GM12878 (cell line): ENCODE measurements around the gene TRIP11. TPM values are rescaled to one million over a fixed set of nuclear protein-coding genes. Genes with fewer than 3 reads are reported as not detected.

Experiments
- ATAC-seq: fragments of 200-7000 bp; cut with Tn5 transposase; 3 replicates; pipeline ENCODE4 v1.9.1; 2020; ENCODE audit warnings: mild to moderate bottlenecking, moderate library complexity
- BruUV-seq: library from RNA; stranded (reverse); fragments of 400-500 nt; replicated peaks from 2 replicates; lab custom pipeline; 2021; lab: Mats Ljungman, UMichigan
- CTCF ChIA-PET: fragments of 300-600 bp; sonication (Branson Sonifier 250); formaldehyde crosslinking; extraction: SDS; loops from one replicate; lab custom pipeline; 2021; ENCODE audit warnings: inconsistent platforms; lab: Yijun Ruan, JAX
- POLR2A ChIA-PET: fragments of 350-600 bp; formaldehyde crosslinking; extraction: SDS; loops from one replicate; lab custom pipeline; 2021; ENCODE audit warnings: inconsistent platforms; lab: Charles Lee
- RAD21 ChIA-PET: fragments of 300-600 bp; sonication (Branson Sonifier 250); formaldehyde crosslinking; loops from one replicate; lab custom pipeline; 2023; ENCODE audit warnings: antibody characterized with exemption; ENCODE audit not compliant: unreplicated experiment; lab: Charles Lee
- SMC1A ChIA-PET: fragments of 300-600 bp; sonication (Branson Sonifier 250); formaldehyde crosslinking; loops from one replicate; lab custom pipeline; 2023; ENCODE audit not compliant: unreplicated experiment, uncharacterized antibody; lab: Charles Lee
- DNase-seq: peaks from one replicate; pipeline ENCODE4 v3.0.0-alpha.2; 2011; ENCODE audit warnings: low read depth, low spot score
- FAIRE-seq: peaks from 3 replicates; lab custom pipeline; 2011; peaks lifted over from hg19 to GRCh38; lab: Jason Lieb, UNC
- H2AFZ ChIP-seq: 2 replicates; pipeline ENCODE4 v1.6.0; 2011; ENCODE audit warnings: low read depth, low read length, control low read depth; ENCODE audit not compliant: control insufficient read depth
- H3K27ac ChIP-seq: 2 replicates; pipeline ENCODE4 v1.5.1; 2011; ENCODE audit warnings: control low read depth; ENCODE audit not compliant: control insufficient read depth, insufficient read depth
- H3K27me3 ChIP-seq, 2 experiments: replicated peaks in 1 of 2; 2 replicates each; pipeline versions ENCODE4 v1.6.0 to v1.6.1; 2011; ENCODE audit warnings: low read length in 1 of 2; ENCODE audit not compliant: control insufficient read depth in 2 of 2, insufficient read depth in 2 of 2
- H3K36me3 ChIP-seq, 2 experiments: 2 replicates each; pipeline ENCODE4 v1.5.1; 2011; ENCODE audit warnings: low read length in 1 of 2; ENCODE audit not compliant: control insufficient read depth in 2 of 2, insufficient read depth in 2 of 2
- H3K4me1 ChIP-seq: 2 replicates; pipeline ENCODE4 v1.6.1; 2011; ENCODE audit warnings: mild to moderate bottlenecking, low read length, moderate library complexity, mixed read lengths; ENCODE audit not compliant: control insufficient read depth, insufficient read depth
- H3K4me2 ChIP-seq: 2 replicates; pipeline ENCODE4 v1.6.0; 2011; ENCODE audit warnings: control low read depth; ENCODE audit not compliant: control insufficient read depth, insufficient read depth
- H3K4me3 ChIP-seq: fragments of 200-600 bp; sonication (generic); 2 replicates; pipeline ENCODE4 v1.5.1; 2016
- H3K79me2 ChIP-seq: 2 replicates; pipeline ENCODE4 v1.6.0; 2011; ENCODE audit warnings: low read length; ENCODE audit not compliant: control insufficient read depth, insufficient read depth
- H3K9ac ChIP-seq: 2 replicates; pipeline ENCODE4 v1.8.0; 2011; ENCODE audit warnings: low read length, control low read depth, mixed read lengths; ENCODE audit not compliant: control insufficient read depth, insufficient read depth
- H3K9me3 ChIP-seq: replicated peaks from 3 replicates; pipeline ENCODE4 v1.5.1; 2011; ENCODE audit warnings: mild to moderate bottlenecking, low read length; ENCODE audit not compliant: control insufficient read depth, insufficient read depth
- H4K20me1 ChIP-seq: 2 replicates; pipeline ENCODE4 v1.6.0; 2011; ENCODE audit not compliant: control insufficient read depth, insufficient read depth
- ATF7 ChIP-seq: fragments of 450-650 bp; IDR thresholded peaks from 2 replicates; pipeline ENCODE4 v1.6.1; 2016; ENCODE audit warnings: low read depth, mild to moderate bottlenecking
- CHD2 ChIP-seq: IDR thresholded peaks from 2 replicates; pipeline ENCODE4 v1.6.1; 2011; ENCODE audit warnings: low read depth, low read length, improper control_type of control experiment, borderline replicate concordance
- CREB1 ChIP-seq: IDR thresholded peaks from 2 replicates; pipeline ENCODE4 v1.6.1; 2012; ENCODE audit warnings: low read depth, mild to moderate bottlenecking, inconsistent platforms
- IRF4 ChIP-seq: IDR thresholded peaks from 2 replicates; pipeline ENCODE4 v1.6.1; 2011; ENCODE audit warnings: low read depth, low read length
- LARP7 ChIP-seq: fragments of 450-650 bp; IDR thresholded peaks from 2 replicates; pipeline ENCODE4 v1.6.1; 2017; ENCODE audit warnings: mild to moderate bottlenecking
- NBN ChIP-seq: fragments of 450-650 bp; IDR thresholded peaks from 2 replicates; pipeline ENCODE4 v1.6.1; 2016
- RFX5 ChIP-seq: IDR thresholded peaks from 2 replicates; pipeline ENCODE4 v1.6.1; 2011; ENCODE audit warnings: low read depth, low read length, improper control_type of control experiment
- SIX5 ChIP-seq: IDR thresholded peaks from 2 replicates; pipeline ENCODE4 v1.6.1; 2011; ENCODE audit warnings: mild to moderate bottlenecking, low read depth, low read length, moderate library complexity; ENCODE audit not compliant: severe bottlenecking
- SRF ChIP-seq, 2 experiments: IDR thresholded peaks; 2 replicates each; pipeline ENCODE4 v1.6.1; 2011; ENCODE audit warnings: low read depth in 2 of 2, low read length in 2 of 2, mild to moderate bottlenecking in 1 of 2, moderate library complexity in 1 of 2
- TBL1XR1 ChIP-seq: IDR thresholded peaks from 2 replicates; pipeline ENCODE4 v1.6.1; 2012; ENCODE audit warnings: low read depth, low read length, improper control_type of control experiment
- ZNF207 ChIP-seq: fragments of 450-650 bp; IDR thresholded peaks from 2 replicates; pipeline ENCODE4 v1.6.1; 2014; ENCODE audit warnings: antibody characterized with exemption, mild to moderate bottlenecking, borderline replicate concordance
- ZNF24 ChIP-seq: fragments of 450-650 bp; IDR thresholded peaks from 2 replicates; pipeline ENCODE4 v1.6.1; 2017; ENCODE audit warnings: antibody characterized with exemption, mild to moderate bottlenecking
- WGBS: methylation state at CpG from one replicate; pipeline ENCODE4 v1.1.6; 2016; ENCODE audit warnings: low lambda C conversion rate; ENCODE audit not compliant: insufficient replicate concordance, insufficient coverage; ENCODE audit errors: missing lambda C conversion rate; 5-methylcytosine and 5-hydroxymethylcytosine counted together
- in situ Hi-C: fragments of 300-500 bp; cut with MboI; formaldehyde crosslinking; loops from 9 replicates; pipeline ENCODE4 v1.14.3; 2018; ENCODE audit warnings: mixed read lengths
- intact Hi-C: fragments of 100-400 bp; cut with micrococcal nuclease; formaldehyde crosslinking; loops from one replicate; pipeline ENCODE4 v1.14.2; 2022; ENCODE audit not compliant: unreplicated experiment
- polyA plus RNA-seq, 11 experiments: library from polyadenylated mRNA; depleted of rRNA in 4 of 11; unstranded in 6 of 11; stranded (reverse) in 5 of 11; fragments of >200 nt; fragmentation: Nextera tagmentation in 4 of 11; fragmentation: Illumina TruSeq in 1 of 11; extraction: Ambion mirVana in 4 of 11; extraction: Trizol in 1 of 11; gene quantifications; 1 replicate in 1 of 11; 2 replicates in 10 of 11; pipeline versions ENCODE4 v1.2.1 to v1.2.3, GENCODE V29; 2011 to 2016; ENCODE audit warnings: inconsistent platforms in 2 of 11, missing spikeins in 2 of 11, low read depth in 1 of 11
- total RNA-seq, 4 experiments: library from RNA; depleted of rRNA in 3 of 4; stranded (reverse); fragments of >200 nt in 3 of 4; fragmentation: Illumina TruSeq in 1 of 4; extraction: Trizol in 1 of 4; gene quantifications; 2 replicates each; pipeline versions ENCODE4 v1.2.1 to v1.2.3, GENCODE V29; 2013 to 2021
- TF ChIP-seq, protein P1 (sequence below): fragments of 450-650 bp; IDR thresholded peaks from 2 replicates; pipeline ENCODE4 v1.6.1; 2016; ENCODE audit warnings: mild to moderate bottlenecking
- TF ChIP-seq, protein P2 (sequence below): fragments of 450-650 bp; formaldehyde crosslinking; IDR thresholded peaks from 2 replicates; pipeline ENCODE4 v1.4.0; 2022; ENCODE audit warnings: mild to moderate bottlenecking, moderate library complexity
- TF ChIP-seq, protein P3 (sequence below): fragments of 450-650 bp; IDR thresholded peaks from 2 replicates; pipeline ENCODE4 v1.6.1; 2017; ENCODE audit warnings: borderline replicate concordance
- TF ChIP-seq, protein P4 (sequence below): IDR thresholded peaks from 2 replicates; pipeline ENCODE4 v1.6.1; 2012; ENCODE audit warnings: mild to moderate bottlenecking, low read depth, low read length
- TF ChIP-seq, protein P5 (sequence below): IDR thresholded peaks from 2 replicates; pipeline ENCODE4 v1.6.1; 2011; ENCODE audit warnings: low read depth, mild to moderate bottlenecking, low read length, moderate library complexity, borderline replicate concordance; ENCODE audit errors: extremely low read depth

TRIP11 gene
- total and polyA plus RNA-seq, 10 of the 15 experiments (the other 5 are each of a cell fraction or from before 2014, with no cell fraction given) = 5.3 to 46.1 (median 19.9) TPM

DNA sequence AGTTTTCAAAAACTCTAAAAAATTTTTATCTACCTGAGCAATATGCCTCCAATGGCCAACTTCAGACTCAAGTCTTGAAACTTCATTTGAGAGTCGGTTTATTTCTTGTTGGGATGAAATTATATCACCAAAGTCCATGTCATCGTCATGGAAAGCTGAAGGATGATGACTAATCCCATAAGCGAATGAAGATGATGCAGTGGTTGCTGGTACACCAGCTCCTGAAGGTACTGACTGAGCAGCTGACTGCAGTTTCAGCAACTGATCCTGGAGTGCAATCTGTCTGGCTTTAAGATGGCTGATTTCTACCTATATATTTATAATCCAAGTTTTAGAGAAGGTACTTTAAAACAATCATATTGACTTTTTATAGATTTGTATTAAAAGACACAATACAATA lies 18.3 kb downstream of the TRIP11 start:
- ChIA-PET SMC1A (no interaction called here), RAD21 (no interaction called here), CTCF (interaction anchor here (1.0 kb wide), 1 partner anchor 25 kb away, joined by 4 read pairs; no protein-coding TSS in a partner anchor), POLR2A (no interaction called here)
- Histone ChIP-seq H3K4me1 (no peaks in the 10 kb centered on the region), H3K4me3 (no peak overlapping the region), H3K27me3 (no peaks in the 10 kb centered on the region), H2AFZ (no peak overlapping the region), H3K36me3 (peaks cover 2 to 10% of the 10 kb centered on the region in 2 experiments), H3K27ac (no peak overlapping the region), H3K79me2 (no peaks in the 10 kb centered on the region), H4K20me1 (no peaks in the 10 kb centered on the region), H3K4me2 (no peak overlapping the region), H3K9ac (no peak overlapping the region), H3K9me3 (no peaks in the 10 kb centered on the region)
- FAIRE-seq (no peak), ATAC-seq (no peak), DNase-seq (no peak)
- intact Hi-C loops (no loop called here), in situ Hi-C loops (no loop called here)
- BruUV-seq = no TSS peak
- 98% methylated on average over 3 of the region's 3 CpGs for WGBS
- TF ChIP-seq RFX5 = no peak
- TF ChIP-seq, protein P1, sequence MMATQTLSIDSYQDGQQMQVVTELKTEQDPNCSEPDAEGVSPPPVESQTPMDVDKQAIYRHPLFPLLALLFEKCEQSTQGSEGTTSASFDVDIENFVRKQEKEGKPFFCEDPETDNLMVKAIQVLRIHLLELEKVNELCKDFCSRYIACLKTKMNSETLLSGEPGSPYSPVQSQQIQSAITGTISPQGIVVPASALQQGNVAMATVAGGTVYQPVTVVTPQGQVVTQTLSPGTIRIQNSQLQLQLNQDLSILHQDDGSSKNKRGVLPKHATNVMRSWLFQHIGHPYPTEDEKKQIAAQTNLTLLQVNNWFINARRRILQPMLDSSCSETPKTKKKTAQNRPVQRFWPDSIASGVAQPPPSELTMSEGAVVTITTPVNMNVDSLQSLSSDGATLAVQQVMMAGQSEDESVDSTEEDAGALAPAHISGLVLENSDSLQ = no peak
- no peak for TF ChIP-seq ZNF207
- no peak for TF ChIP-seq TBL1XR1
- TF ChIP-seq, protein P2, sequence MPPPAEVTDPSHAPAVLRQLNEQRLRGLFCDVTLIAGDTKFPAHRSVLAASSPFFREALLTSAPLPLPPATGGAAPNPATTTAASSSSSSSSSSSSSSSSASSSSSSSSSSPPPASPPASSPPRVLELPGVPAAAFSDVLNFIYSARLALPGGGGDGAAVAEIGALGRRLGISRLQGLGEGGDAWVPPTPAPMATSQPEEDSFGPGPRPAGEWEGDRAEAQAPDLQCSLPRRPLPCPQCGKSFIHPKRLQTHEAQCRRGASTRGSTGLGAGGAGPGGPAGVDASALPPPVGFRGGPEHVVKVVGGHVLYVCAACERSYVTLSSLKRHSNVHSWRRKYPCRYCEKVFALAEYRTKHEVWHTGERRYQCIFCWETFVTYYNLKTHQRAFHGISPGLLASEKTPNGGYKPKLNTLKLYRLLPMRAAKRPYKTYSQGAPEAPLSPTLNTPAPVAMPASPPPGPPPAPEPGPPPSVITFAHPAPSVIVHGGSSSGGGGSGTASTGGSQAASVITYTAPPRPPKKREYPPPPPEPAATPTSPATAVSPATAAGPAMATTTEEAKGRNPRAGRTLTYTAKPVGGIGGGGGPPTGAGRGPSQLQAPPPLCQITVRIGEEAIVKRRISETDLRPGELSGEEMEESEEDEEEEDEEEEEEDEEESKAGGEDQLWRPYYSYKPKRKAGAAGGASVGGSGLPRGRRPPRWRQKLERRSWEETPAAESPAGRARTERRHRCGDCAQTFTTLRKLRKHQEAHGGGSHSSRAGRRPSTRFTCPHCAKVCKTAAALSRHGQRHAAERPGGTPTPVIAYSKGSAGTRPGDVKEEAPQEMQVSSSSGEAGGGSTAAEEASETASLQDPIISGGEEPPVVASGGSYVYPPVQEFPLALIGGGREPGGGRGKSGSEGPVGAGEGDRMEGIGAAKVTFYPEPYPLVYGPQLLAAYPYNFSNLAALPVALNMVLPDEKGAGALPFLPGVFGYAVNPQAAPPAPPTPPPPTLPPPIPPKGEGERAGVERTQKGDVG (CRISPR knock-in tag) = no peak
- no peak for TF ChIP-seq SRF (IDR thresholded peaks at IDR 0.05; ENCODE audit: low read depth in 2 of 2, low read length in 2 of 2)
- TF ChIP-seq, protein P3, sequence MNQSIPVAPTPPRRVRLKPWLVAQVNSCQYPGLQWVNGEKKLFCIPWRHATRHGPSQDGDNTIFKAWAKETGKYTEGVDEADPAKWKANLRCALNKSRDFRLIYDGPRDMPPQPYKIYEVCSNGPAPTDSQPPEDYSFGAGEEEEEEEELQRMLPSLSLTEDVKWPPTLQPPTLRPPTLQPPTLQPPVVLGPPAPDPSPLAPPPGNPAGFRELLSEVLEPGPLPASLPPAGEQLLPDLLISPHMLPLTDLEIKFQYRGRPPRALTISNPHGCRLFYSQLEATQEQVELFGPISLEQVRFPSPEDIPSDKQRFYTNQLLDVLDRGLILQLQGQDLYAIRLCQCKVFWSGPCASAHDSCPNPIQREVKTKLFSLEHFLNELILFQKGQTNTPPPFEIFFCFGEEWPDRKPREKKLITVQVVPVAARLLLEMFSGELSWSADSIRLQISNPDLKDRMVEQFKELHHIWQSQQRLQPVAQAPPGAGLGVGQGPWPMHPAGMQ = no peak
- TF ChIP-seq NBN = no peak
- no peak for TF ChIP-seq ATF7
- no peak for TF ChIP-seq SIX5
- TF ChIP-seq, protein P4, sequence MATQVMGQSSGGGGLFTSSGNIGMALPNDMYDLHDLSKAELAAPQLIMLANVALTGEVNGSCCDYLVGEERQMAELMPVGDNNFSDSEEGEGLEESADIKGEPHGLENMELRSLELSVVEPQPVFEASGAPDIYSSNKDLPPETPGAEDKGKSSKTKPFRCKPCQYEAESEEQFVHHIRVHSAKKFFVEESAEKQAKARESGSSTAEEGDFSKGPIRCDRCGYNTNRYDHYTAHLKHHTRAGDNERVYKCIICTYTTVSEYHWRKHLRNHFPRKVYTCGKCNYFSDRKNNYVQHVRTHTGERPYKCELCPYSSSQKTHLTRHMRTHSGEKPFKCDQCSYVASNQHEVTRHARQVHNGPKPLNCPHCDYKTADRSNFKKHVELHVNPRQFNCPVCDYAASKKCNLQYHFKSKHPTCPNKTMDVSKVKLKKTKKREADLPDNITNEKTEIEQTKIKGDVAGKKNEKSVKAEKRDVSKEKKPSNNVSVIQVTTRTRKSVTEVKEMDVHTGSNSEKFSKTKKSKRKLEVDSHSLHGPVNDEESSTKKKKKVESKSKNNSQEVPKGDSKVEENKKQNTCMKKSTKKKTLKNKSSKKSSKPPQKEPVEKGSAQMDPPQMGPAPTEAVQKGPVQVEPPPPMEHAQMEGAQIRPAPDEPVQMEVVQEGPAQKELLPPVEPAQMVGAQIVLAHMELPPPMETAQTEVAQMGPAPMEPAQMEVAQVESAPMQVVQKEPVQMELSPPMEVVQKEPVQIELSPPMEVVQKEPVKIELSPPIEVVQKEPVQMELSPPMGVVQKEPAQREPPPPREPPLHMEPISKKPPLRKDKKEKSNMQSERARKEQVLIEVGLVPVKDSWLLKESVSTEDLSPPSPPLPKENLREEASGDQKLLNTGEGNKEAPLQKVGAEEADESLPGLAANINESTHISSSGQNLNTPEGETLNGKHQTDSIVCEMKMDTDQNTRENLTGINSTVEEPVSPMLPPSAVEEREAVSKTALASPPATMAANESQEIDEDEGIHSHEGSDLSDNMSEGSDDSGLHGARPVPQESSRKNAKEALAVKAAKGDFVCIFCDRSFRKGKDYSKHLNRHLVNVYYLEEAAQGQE = no peak
- TF ChIP-seq, protein P5, sequence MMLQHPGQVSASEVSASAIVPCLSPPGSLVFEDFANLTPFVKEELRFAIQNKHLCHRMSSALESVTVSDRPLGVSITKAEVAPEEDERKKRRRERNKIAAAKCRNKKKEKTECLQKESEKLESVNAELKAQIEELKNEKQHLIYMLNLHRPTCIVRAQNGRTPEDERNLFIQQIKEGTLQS = no peak
- TF ChIP-seq ZNF24 = no peak
- TF ChIP-seq CREB1 = no peak
- TF ChIP-seq IRF4 = no peak
- no peak for TF ChIP-seq LARP7
- no peak for TF ChIP-seq CHD2
